ENCODE results near the gene TUSC2. TPM values are rescaled to one million over a fixed set of nuclear protein-coding genes. Genes with fewer than 3 reads are reported as not detected.

The TUSC2 gene
- total and polyA plus RNA-seq, 2 donors (not counting 1 experiment from before 2014, with no cell fraction given) = 28.2 to 29.3 TPM

GRCh38 chr3:50323614-50324199 lies 4.3 kb downstream of the TUSC2 start:
- H3K4me3 ChIP-seq (ENCODE audit: control extremely low read depth in 1 of 5, extremely low read depth in 1 of 5, insufficient read depth in 1 of 5, low read depth in 2 of 5, low read length in 4 of 5) = no peak overlapping the region
- peaks cover 0 to 3% (median 0%) of the 10 kb centered on the region in 3 donors for H3K9me3 ChIP-seq (ENCODE audit: control extremely low read depth in 1 of 3, control insufficient read depth in 2 of 3, insufficient read depth in 1 of 3, low read length in 2 of 3)
- no peak for ATAC-seq (ENCODE audit: low read depth)
- CTCF ChIA-PET = interaction anchor here (0.8 to 3.1 kb wide), 14 partner anchors 9 to 218 kb away, joined by 3 to 28 read pairs (median 6); partner anchors contain the start of genes HYAL3, IFRD2 and NAA80
- no peak overlapping the region for H3K27ac Mint-ChIP-seq
- H3K36me3 ChIP-seq (replicated peaks in 1 of 2; ENCODE audit: control extremely low read depth in 1 of 2, control insufficient read depth in 1 of 2, extremely low read depth in 1 of 2, insufficient read depth in 2 of 2, low read length in 1 of 2) = peaks cover 0 to 18% of the 10 kb centered on the region in 2 experiments
- no peaks in the 10 kb centered on the region for H3K27me3 ChIP-seq (replicated peaks in 1 of 4; ENCODE audit: control extremely low read depth in 1 of 4, control insufficient read depth in 3 of 4, insufficient read depth in 4 of 4, low read length in 3 of 4)
- H3K9me3 Mint-ChIP-seq (ENCODE audit: insufficient read depth) = no peaks in the 10 kb centered on the region
- intact Hi-C loops (cut with micrococcal nuclease) = loop anchor here (1.0 to 5.0 kb wide), 2 partner anchors 49 to 86 kb away; partner anchors contain the start of gene GNAI2
- H3K4me3 Mint-ChIP-seq = peak overlapping the region; percentile 87
- H3K4me1 Mint-ChIP-seq = peaks cover 50% of the 10 kb centered on the region
- no peak overlapping the region for H3K4me2 ChIP-seq (replicated peaks; ENCODE audit: low read depth, low read length, poor library complexity, severe bottlenecking)
- no peak overlapping the region for H3K27ac ChIP-seq (ENCODE audit: low read length in 2 of 2)
- WGBS (ENCODE audit: insufficient coverage) = 41% methylated on average over 4 of the region's 5 CpGs
- no peak overlapping the region for H3K9ac ChIP-seq (ENCODE audit: low read length)
- TF ChIP-seq EZH2 (IDR thresholded peaks at IDR 0.05; ENCODE audit: borderline replicate concordance, insufficient read depth, low read depth, low read length, poor library complexity, severe bottlenecking) (no peak), CTCF (IDR thresholded peaks at IDR 0.05) (no peak)
- DNase-seq = no peak
- peaks cover 11% of the 10 kb centered on the region for H4K20me1 ChIP-seq (ENCODE audit: control insufficient read depth, insufficient read depth, low read length, poor library complexity, severe bottlenecking)
- H2AFZ ChIP-seq (ENCODE audit: insufficient read depth, low read depth, low read length, poor library complexity, severe bottlenecking) = no peak overlapping the region
- peaks cover 21% of the 10 kb centered on the region for H3K79me2 ChIP-seq (ENCODE audit: control insufficient read depth, insufficient read depth, low read length)
- no peaks in the 10 kb centered on the region for H3K27me3 Mint-ChIP-seq
- POLR2A ChIA-PET = interaction anchor here (2.9 kb wide), 1 partner anchor 13 kb away, joined by 16 read pairs; no protein-coding TSS in a partner anchor
- H3K4me1 ChIP-seq (ENCODE audit: control insufficient read depth in 2 of 2, insufficient read depth in 2 of 2, low read length in 2 of 2) = peaks cover 28 to 53% of the 10 kb centered on the region in 2 donors

GRCh38 chr3:50323092-50323600 lies 4.9 kb downstream of the TUSC2 start:
- H4K20me1 ChIP-seq (ENCODE audit: control insufficient read depth, insufficient read depth, low read length, poor library complexity, severe bottlenecking) = peaks cover 11% of the 10 kb centered on the region
- H3K4me1 ChIP-seq (ENCODE audit: control insufficient read depth in 2 of 2, insufficient read depth in 2 of 2, low read length in 2 of 2) = peaks cover 29 to 53% of the 10 kb centered on the region in 2 donors
- ATAC-seq (ENCODE audit: low read depth) (no peak), DNase-seq (no peak)
- CTCF ChIA-PET = interaction anchor here (0.6 to 3.1 kb wide), 9 partner anchors 13 to 219 kb away, joined by 3 to 28 read pairs (median 5); partner anchors contain the start of genes HYAL3 and NAA80
- no peaks in the 10 kb centered on the region for H3K27me3 ChIP-seq (replicated peaks in 1 of 4; ENCODE audit: control extremely low read depth in 1 of 4, control insufficient read depth in 3 of 4, insufficient read depth in 4 of 4, low read length in 3 of 4)
- no peak overlapping the region for H3K4me3 ChIP-seq (ENCODE audit: control extremely low read depth in 1 of 5, extremely low read depth in 1 of 5, insufficient read depth in 1 of 5, low read depth in 2 of 5, low read length in 4 of 5)
- H3K4me1 Mint-ChIP-seq = peaks cover 50% of the 10 kb centered on the region
- no peak overlapping the region for H2AFZ ChIP-seq (ENCODE audit: insufficient read depth, low read depth, low read length, poor library complexity, severe bottlenecking)
- H3K27ac ChIP-seq (ENCODE audit: low read length in 2 of 2) = no peak overlapping the region
- H3K9ac ChIP-seq (ENCODE audit: low read length) = no peak overlapping the region
- peaks cover 0 to 3% (median 0%) of the 10 kb centered on the region in 3 donors for H3K9me3 ChIP-seq (ENCODE audit: control extremely low read depth in 1 of 3, control insufficient read depth in 2 of 3, insufficient read depth in 1 of 3, low read length in 2 of 3)
- peaks cover 0 to 18% of the 10 kb centered on the region in 2 experiments for H3K36me3 ChIP-seq (replicated peaks in 1 of 2; ENCODE audit: control extremely low read depth in 1 of 2, control insufficient read depth in 1 of 2, extremely low read depth in 1 of 2, insufficient read depth in 2 of 2, low read length in 1 of 2)
- POLR2A ChIA-PET = interaction anchor here (2.3 to 2.9 kb wide), 2 partner anchors 14 to 24 kb away, joined by 16 to 24 read pairs; partner anchors contain the start of genes HYAL3 and NAA80
- H3K27me3 Mint-ChIP-seq = no peaks in the 10 kb centered on the region
- H3K9me3 Mint-ChIP-seq (ENCODE audit: insufficient read depth) = no peaks in the 10 kb centered on the region
- peak overlapping the region; percentile 87 for H3K4me3 Mint-ChIP-seq
- TF ChIP-seq EZH2 (IDR thresholded peaks at IDR 0.05; ENCODE audit: borderline replicate concordance, insufficient read depth, low read depth, low read length, poor library complexity, severe bottlenecking) (no peak), CTCF (IDR thresholded peaks at IDR 0.05) (no peak)
- H3K79me2 ChIP-seq (ENCODE audit: control insufficient read depth, insufficient read depth, low read length) = peaks cover 21% of the 10 kb centered on the region
- intact Hi-C loops (cut with micrococcal nuclease) = loop anchor here (5.0 kb wide), 1 partner anchor 86 kb away; the partner anchor contains the start of gene GNAI2
- 56% methylated on average over 4 of the region's 4 CpGs for WGBS (ENCODE audit: insufficient coverage)
- H3K4me2 ChIP-seq (replicated peaks; ENCODE audit: low read depth, low read length, poor library complexity, severe bottlenecking) = no peak overlapping the region
- peak overlapping the region; percentile 53 for H3K27ac Mint-ChIP-seq
